Panc1 (cell line): ENCODE data around the gene NLRP9.

Source experiments
- CTCF ChIP-seq: fragments of 450-650 bp; IDR thresholded peaks from 2 replicates; pipeline ENCODE4 v1.5.1; 2017; ENCODE audit warnings: mild to moderate bottlenecking
- POLR2AphosphoS5 ChIP-seq: IDR thresholded peaks from 2 replicates; pipeline ENCODE4 v1.6.1; 2012; ENCODE audit warnings: mild to moderate bottlenecking, low read depth, low read length, moderate library complexity
- TCF7L2 ChIP-seq: IDR thresholded peaks from 2 replicates; pipeline ENCODE4 v1.6.1; 2011; ENCODE audit warnings: mild to moderate bottlenecking, low read depth, low read length, inconsistent platforms
- TF ChIP-seq, protein P1 (sequence below), 2 experiments: IDR thresholded peaks; 2 replicates each; pipeline ENCODE4 v1.6.1; 2011 to 2012; ENCODE audit warnings: low read depth in 2 of 2, control low read depth in 1 of 2, low read length in 1 of 2, mild to moderate bottlenecking in 1 of 2, moderate library complexity in 1 of 2; ENCODE audit not compliant: insufficient read depth in 1 of 2

DNA sequence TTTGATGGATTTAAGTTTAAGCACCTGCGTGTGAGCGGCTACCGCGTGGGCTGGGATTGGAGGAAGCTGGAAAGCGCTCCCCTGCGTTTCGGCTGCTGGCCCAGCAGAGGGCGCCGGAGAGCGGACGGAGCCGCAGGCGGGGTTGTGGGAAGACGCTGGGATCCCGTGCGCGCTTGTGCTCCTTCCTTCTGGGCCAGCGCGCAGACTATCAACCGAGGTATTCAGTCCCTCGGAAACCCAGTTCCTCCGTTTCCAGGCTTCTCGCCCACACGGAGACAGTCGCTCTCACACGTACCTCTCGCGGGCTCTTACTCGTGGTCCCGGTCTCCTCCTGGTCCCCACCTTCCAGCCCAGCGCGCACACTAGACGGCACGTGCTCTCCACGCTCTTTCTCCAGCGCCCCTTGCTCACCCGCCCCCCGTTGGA is 34.4 kb downstream of the NLRP9 start:
- TF ChIP-seq CTCF (peak; percentile 98), POLR2AphosphoS5 (no peak), TCF7L2 (no peak)
- TF ChIP-seq, protein P1, sequence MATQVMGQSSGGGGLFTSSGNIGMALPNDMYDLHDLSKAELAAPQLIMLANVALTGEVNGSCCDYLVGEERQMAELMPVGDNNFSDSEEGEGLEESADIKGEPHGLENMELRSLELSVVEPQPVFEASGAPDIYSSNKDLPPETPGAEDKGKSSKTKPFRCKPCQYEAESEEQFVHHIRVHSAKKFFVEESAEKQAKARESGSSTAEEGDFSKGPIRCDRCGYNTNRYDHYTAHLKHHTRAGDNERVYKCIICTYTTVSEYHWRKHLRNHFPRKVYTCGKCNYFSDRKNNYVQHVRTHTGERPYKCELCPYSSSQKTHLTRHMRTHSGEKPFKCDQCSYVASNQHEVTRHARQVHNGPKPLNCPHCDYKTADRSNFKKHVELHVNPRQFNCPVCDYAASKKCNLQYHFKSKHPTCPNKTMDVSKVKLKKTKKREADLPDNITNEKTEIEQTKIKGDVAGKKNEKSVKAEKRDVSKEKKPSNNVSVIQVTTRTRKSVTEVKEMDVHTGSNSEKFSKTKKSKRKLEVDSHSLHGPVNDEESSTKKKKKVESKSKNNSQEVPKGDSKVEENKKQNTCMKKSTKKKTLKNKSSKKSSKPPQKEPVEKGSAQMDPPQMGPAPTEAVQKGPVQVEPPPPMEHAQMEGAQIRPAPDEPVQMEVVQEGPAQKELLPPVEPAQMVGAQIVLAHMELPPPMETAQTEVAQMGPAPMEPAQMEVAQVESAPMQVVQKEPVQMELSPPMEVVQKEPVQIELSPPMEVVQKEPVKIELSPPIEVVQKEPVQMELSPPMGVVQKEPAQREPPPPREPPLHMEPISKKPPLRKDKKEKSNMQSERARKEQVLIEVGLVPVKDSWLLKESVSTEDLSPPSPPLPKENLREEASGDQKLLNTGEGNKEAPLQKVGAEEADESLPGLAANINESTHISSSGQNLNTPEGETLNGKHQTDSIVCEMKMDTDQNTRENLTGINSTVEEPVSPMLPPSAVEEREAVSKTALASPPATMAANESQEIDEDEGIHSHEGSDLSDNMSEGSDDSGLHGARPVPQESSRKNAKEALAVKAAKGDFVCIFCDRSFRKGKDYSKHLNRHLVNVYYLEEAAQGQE (IDR thresholded peaks at IDR 0.05; ENCODE audit: insufficient read depth in 1 of 2, low read depth in 2 of 2, low read length in 1 of 2) = no peak
